DMS79 (cell line): ENCODE results near the gene MATN1.
"Not testable (repeated sequence)": the region's sequence is repeated elsewhere in the genome, so short reads cannot be mapped to it uniquely, and the experiment has no call there.

Experiments used
- DNase-seq: peaks from one replicate; lab custom pipeline; 2025; lab: John Stamatoyannopoulos, UW

The MATN1 gene

DNA sequence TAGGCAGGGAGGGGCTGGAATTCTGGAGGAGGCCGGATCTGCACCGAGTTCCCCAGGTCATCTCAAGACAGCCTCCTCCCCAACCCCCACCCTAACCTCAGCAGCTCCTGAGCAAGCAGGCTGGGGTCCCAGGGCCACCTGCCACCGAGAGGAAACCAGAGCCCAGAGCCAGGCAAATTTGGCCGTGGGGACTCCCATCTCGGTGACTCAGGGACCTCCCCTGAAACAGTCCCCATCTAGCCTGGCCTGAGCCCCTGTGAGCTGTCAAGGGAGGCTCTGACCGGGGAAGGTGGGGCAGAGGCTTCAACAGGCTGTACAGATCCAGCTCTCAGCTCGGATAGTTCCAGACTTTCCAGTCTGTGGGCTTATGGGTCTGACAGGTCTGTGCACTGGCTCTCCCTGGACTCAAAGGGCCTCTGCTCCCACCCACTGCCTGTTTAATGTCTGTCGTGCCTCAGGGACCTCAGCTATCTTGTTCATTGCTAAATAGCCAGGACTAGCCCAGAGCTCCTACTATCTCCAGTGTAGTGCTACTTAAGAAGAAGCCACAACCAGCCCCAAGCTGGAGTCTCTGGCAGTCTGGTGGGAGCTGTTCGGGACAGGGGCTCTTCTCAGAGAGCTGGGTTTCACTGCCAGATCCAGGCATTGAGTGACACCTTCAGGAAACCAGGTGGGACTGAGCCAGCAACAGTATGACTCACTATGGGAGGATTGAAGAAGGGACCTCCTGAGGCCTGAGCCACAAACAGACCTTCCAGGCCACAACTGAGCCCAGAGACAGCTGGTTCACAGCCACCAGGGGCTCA, 25.6 kb downstream of the MATN1 start:
- DNase-seq = no peak

DNA sequence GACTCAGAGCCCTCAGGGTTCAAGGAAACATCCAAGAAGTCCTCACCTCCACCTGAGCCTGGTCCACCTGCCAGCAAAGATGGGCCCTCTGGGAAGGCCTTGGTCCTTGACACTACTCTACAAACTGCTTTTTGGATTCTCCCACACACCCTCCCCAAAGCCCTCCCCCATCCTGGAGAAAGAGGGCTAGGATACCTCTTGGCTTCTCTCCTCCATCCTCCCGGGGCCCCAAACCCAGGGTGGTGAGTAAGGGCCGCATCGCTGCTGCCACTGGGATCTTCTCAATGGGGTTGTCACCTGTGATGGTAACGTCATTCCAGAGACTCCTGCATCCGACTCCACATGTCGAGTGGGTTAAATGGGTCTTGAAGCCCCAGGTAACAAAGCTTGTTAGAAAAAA, 26.6 kb downstream of the MATN1 start:
- DNase-seq = no peak

DNA sequence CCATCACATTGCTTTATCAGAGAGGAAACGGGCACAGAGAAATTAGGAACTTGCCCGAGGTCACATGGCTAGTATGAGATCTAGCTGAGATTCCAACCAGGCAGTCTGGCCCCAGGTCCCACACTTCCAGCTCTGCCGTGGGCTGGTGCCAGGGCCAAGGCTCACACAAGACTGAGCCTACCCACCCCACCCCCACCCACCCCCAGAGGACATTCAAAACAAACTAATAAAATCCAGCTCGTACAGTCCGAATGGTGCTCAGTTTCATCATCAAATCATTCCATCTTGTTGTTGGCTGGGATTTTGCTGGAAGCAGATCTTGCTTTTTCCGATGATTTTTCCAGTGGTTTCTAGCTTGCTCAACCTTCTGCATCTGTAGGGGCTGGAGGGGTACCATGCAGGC, 27.9 kb downstream of the MATN1 start:
- no peak for DNase-seq

DNA sequence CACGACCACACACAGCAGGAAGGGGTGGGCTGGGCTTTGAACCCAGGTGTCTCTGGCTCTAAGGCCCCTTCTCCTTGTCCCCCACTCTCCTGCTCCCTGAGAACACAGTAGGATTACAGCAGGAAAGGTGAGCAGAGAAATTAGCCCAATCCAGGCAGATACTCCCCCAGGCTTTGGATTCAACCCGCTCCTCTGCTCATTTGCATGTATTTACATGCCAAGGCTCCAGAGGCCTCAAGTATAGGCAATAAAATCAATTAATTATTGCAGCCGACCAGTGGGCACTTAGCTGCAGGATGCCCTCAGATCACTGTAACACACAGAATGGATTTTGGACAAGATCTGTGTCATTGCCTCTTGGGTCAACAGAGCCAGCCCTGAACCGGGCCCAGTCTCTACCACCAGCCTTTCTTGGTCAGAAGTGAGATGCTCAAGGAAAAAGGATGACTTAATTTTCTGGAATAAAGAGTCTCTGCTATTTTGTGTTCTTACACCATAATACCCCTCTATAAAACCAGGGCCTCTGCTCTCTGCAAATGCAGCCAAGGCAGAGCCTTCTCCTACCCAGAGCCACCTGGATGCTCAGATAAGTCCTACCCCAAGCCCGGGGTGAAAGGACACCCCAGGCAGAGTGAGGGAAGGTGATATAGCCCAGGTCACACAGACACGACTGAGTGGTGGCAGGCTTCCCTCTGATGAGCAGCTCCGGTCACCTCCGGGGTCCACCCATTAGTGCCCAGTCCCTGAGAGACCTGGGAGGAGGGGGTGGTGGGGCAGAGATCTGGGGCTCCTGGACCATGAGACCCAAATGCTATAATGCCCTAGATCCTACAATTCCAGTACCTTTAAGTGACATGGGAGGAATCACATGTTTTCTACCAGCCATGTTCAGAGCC, 28.9 kb downstream of the MATN1 start:
- no peak for DNase-seq

DNA sequence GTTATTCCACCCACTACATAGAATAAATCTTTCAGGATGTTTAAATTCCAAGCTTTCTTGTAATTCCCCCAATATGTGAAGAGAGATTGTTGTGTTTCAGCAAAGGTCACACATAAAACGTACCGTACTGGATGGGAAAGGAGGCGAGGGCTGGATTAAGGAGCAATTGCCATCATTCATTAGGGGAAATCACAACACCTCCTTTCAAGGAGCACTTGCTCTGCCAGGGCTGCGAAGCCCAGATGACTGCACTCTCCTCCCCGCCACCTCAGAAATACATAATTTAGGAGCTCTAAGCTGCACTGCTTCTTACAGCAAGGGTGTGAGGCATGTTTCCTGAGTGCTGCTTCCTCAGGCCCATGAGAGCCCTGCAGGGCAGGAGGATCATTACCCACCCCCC, 29.6 kb downstream of the MATN1 start:
- no peak for DNase-seq

DNA sequence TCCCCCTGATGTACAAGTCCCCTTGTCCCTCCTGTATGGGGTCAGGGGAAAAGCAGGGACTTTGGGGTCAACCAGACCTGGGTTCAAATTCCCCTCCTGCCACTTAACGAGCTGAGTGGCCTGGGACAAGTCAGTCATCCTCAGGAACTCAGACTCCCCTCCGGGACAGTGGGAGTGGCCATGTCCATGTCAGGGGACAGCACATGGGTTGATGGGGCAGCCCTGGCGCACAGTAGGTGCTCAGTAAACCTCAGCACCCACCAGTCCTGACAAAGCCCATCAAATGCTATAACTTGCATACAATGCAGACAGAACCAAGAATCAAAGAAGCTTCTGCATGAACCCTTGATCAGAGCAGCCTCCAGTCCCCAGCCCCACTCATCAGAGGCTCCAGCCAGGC, 30.0 kb downstream of the MATN1 start:
- DNase-seq = no peak

DNA sequence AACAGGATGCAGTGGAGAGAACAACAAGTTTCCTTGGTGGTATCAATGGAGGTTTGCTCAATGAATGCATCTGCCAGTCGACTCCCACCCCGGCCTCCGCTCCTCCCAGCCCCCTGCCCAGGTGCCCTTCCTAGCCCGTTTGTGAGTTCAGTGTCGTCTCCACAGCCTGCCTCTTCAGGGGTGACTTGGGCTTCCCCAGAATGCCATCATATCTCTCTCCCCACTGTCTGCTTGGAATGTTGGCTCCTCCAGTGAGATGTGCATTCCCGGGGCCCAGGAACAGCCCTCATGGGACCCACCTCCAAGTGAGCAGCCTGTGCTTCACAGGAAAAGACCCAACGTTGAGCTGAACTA, 30.5 kb downstream of the MATN1 start:
- no peak for DNase-seq

DNA sequence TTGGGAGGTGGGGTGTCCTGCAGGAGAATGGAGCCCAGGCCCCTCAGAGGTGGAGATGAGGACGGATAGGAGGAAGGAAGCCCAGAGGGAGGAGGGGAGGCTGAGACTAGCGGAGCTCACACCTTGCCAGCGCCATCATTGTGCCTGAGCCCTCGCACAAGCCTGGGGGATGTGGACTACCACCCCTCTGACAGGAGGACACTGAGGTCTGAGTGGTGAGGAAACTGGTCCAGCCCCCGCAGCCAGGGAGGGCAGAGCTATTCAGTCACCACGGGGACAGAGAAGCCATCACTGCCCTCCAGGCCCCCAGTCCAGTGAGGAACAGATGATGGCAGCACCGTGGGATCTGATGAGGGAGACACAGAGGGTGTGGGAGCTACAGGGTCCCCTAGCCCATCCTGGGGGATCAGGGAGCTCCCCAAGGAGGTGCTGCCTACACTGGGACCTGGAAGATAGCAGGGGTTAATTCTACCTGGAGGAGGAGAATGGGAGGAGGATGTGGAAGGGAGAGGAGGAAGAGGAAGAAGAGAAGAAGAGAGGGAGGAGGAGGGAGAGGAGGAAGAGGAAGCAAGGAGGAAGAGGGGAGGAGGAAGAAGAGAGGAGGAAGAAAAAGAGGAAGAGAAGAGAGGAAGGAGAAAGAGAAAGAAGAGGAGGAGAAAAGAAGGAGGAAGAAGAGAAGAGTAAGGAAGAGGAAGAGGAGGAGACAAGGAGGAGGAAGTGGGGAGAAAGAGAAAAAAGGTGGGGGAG, 31.0 kb downstream of the MATN1 start:
- no peak for DNase-seq

DNA sequence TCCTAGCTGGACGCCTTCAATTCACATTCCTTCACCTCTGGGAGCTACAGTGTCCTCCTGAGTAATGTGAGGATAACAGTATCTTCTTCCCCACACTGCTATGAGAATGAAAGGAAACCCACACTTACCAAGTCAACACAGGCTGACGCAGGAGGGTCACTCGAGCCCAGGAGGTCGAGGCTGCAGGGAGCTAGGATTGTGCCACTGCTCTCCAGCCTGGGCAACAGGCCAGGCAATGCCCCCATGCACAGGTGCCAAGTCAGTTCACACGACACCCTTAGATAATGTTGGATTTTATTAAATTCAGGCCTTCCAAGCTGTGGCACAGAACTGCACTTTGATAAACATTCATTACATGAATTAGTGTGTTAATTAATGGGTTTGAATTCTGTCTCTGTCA, 31.9 kb downstream of the MATN1 start:
- no peak for DNase-seq

DNA sequence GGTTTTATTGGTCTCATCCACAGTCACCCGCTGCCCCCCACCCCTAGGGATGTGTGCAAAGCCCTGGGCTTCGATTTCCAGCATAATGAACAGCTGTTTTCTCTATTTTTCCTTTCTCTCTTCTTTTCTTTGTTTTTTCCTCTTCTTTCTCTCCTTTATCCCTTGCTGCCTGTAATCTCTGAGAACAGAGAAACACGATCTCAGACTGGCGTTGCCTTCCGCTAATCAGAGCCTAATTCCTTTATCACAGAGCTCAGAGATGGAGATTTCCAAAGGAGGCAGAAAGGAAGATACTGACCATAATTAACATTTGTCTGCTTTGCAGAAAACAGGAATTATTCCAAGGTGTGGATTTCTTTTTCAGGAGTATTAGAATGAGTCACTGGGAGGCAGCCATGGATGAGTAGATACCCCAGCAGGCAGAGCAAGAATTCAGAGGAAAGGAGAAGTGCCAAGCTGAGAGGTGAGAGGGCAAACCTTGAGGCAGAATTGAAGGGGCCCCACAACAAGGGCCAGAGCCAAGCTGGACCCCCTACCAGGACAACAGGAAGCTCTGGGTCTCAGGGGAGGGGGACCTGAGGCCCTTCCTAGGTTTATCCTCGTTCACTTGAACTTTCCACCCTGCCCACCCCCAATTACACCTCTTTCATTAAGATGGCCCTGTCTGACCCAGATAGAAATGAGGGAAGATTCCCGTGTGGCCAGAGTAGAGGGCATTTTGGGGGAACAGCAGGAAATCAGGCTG, 33.3 kb downstream of the MATN1 start:
- no peak for DNase-seq

DNA sequence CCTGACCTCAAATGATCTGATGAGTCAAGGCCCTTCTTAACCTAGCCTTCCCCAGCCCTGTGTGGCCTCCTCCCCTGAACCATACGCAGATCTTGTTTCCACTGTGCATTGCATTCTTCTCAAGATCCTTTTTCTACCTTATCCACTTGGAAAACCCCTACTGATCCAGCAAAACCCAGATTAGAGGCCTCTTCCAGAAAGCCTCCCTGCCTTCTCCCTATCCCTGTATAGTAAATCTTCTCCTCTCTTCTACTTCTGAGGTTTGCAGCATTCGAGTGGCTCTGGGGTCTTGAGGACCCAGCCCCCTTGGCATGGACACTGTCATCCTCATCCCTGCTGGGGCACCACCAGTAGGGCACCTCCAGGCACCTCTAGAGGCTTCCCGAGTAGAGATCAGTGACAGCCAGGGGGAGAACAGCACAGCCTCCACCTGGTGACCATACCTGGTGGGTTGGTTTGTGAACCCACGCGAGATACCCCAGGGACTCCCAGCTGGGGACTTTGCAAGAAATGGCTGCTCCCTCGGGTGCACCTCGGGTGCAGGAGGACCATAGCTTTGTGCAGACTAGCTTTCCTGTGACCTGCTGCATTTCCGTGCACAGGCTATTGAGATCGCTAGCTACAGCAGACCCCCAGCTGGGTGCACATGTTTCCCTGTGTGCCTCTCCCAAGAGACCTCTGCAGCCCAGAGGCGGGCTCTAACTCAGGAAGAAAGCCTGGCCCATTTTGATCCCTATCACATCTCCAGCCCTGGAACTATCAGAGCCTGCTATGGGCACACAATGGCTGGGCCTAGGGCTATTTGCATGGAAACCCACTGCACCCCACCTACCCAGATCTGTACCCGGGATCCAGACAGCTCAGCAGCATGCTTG, 34.2 kb downstream of the MATN1 start:
- DNase-seq = no peak

DNA sequence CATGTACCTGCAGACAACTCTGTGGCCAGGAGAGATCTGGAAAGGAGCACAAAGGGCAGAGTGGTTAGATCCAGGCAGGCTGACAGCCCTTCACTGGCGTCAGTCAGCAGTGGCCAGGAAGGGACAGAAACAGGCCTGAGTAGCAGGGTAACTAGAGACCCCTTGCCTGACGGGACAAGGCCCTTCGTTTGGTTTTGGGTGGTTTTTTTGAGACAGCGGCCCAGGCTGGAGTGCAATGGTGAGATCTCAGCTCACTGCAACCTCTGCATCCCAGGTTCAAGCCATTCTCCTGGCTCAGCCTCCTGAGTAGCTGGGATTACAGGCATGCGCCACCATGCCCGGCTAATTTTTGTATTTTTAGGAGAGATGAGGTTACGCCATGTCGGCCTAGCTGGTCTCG, 34.9 kb downstream of the MATN1 start:
- DNase-seq = not testable (repeated sequence)

DNA sequence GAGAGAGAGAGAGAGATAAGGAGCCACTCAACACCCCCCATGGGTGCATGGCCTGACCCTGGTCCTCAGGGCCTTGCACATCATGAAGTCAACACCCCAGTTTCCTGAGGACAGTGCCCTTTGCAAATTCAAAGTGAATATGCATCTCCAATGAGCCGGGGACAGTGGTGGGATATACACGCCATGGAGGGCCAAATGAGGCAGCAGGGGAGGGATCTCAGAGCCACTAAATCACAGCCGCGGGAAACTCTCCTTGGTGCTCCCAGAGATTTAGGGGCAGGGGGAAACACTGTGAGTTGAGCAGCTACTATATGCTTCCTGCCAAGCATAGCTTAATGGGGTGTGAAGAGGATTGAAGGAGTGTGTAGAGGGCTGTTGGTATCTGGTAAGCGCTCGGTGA, 35.5 kb downstream of the MATN1 start:
- no peak for DNase-seq

DNA sequence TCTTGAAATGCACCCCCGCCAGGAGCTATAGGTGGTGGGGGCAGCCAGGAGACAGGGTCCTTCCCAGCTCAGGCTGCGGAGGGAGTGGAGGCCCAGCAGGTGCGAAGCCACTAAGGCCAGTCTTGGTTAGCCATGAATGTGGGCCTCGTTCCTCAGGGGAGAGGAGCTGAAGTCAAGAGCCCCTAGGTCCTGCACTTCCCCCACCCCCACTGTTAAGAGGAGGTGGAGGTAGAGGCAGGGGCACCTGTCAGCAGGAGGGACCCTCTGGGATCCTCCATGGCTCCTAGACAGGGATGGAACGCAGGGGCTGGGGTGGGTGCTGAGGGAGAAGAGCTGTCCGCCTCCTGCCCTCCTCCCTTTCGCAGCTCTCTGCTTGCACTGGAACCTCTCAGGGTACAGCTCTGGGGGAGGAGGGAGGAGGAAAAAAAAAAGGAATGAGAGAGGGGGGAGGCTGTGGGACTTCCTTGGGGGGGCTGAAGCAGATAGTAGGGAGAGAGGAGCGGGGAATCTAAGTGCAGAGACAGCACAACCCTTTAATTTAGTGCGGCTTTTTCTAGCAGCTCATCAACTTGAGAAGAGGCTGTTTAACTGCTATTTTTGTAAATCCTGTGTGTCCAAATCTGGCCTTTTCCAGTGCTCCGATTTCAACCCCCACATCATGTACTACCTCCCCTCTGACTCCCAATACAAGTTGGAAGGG, 37.0 kb downstream of the MATN1 start:
- no peak for DNase-seq

DNA sequence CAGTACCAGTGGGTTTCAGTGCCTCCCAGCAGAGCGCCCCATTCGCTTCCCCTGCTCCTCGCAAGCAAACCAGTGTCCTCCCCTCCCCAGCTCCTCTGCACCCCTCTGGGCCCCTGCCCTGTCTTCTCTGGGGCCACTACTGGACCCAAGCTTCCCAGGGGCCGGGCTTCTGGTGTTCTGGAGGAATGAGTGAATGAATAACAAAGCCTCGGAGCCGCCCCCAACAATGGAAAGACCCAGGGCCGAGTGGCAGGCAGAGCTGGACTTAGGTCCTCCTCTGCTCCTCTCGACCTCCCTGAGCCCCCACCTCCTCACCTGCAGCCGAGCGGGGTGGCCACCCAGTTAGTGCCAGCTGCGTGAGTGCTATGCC, 37.6 kb downstream of the MATN1 start:
- DNase-seq = no peak

DNA sequence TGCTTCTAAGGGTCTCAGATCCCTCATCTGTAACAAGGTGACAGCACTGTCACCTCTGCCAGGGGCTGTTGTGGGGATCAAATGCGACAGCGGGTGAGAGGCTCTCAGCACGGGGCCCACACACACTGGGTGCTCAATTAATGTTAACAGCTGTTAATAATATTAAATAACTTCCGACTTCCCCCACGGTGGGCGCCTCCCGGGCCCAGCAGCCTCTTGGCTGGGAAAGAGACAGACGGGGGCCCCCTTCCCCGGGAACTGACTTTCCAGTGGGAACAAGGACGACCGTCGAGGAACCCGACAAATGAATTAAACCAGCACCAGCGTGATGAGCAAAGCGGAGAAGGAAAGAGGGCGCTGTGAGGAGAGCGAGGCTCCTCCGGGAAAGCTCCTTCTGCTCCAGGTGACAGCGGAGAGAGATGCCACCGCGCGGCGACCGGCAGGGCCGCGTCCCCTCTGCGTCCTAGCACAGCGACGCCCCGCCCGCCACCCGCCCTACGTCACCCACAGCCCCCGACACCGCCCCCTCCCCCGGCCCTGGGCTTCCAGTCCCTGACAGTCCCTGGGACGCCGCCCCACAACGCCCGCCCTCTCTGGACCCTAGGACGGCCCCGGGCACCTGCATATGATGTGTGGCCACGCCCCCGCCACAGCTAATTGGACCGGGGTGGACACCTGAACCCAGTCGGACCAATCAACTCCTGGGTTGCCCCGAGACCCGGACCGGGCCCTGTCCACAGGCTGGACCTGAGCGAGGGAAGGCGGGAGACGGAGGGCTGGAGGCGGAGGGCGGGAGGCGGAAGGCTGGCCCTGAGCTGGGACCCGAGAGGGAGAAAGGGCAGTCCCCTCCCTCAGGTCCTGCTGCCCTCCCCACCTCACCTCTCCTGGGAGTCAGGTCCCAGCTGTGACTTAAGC, 38.2 kb downstream of the MATN1 start:
- peak; percentile 67 for DNase-seq

DNA sequence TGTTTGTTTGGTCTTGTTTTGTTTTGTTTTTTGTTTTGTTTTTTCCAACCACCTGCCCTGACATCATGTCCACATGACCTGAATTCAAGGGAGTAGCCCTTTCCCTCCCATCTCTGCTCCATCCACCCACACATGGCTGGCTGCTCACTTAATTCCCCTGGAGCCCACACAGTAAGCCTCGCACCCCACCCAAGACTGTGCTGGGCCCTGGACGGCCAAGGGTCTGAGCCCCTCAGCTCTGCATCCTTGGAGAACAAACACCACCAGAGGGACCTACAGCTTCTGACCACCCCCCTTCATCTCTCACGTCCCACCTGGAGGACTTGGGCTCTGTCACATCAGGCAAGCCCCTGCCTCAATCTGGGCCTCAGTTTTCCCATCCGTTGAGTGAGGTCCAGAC, 39.1 kb downstream of the MATN1 start:
- DNase-seq = no peak

DNA sequence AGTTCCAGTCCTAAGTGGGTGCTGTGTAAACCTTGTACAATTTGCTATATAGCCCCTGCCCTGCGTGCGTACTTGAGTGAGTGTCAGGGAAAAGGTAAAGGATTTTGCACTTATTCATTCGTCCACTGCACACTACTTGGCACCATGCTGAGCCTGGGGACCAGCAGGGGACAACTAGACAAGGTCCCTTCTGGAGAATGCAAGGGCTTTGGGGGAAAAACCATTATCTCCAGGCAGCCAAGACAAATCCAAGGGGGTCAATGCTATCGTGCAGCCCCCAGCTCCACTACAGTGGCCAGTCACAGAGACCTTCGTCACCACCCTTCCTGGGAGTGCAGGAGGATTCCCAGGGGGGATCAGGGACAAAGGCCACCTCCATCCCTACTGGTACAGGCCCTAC, 39.7 kb downstream of the MATN1 start:
- no peak for DNase-seq
